ENCODE data around the gene NKX2-2. TPM values are rescaled to one million over a fixed set of nuclear protein-coding genes. Genes with fewer than 3 reads are reported as not detected.

NKX2-2 gene
- total RNA-seq, 1 experiment from 2014 or later = not detected

- Mint-ChIP-seq H3K36me3 (0 out of 2 replicates have a peak, but pooled peaks cover 2% of the 10 kb centered on the region), H3K27ac (no peak overlapping the region), H3K9me3 (peaks cover 7% of the 10 kb centered on the region), H3K4me3 (no peak overlapping the region), H3K4me1 (peaks cover 13% of the 10 kb centered on the region), H3K27me3 (ENCODE audit: low read depth) (peaks cover 14% of the 10 kb centered on the region)
- POLR2A ChIA-PET = no interaction called here
- no peak for DNase-seq (ENCODE audit: low spot score)
- no peak for ATAC-seq
- CTCF ChIA-PET = interaction anchor here (1.0 to 1.5 kb wide), 2 partner anchors 37 to 81 kb away, joined by 4 to 9 read pairs; no protein-coding TSS in a partner anchor
- TF ChIP-seq NFATC4 (CRISPR knock-in tag; IDR thresholded peaks at IDR 0.05) = no peak
- no peak for TF ChIP-seq SP1 (CRISPR knock-in tag; conservative IDR thresholded peaks at IDR 0.05)
- TF ChIP-seq OVOL2 (CRISPR knock-in tag; IDR thresholded peaks at IDR 0.05; ENCODE audit: borderline replicate concordance) = no peak
- TF ChIP-seq ZNF532 (CRISPR knock-in tag; IDR thresholded peaks at IDR 0.05; ENCODE audit: borderline replicate concordance) = no peak
Measured at GRCh38 chr20:21534453-21534852, 20.6 kb upstream of the NKX2-2 start.

- DNase-seq (ENCODE audit: low spot score) = no peak
- POLR2A ChIA-PET = interaction anchor here (0.7 kb wide), 1 partner anchor 17 kb away, joined by 3 read pairs; no protein-coding TSS in a partner anchor
- CTCF ChIA-PET = interaction anchor here (0.5 to 2.5 kb wide), 27 partner anchors 9 to 692 kb away, joined by 3 to 56 read pairs (median 4); partner anchors contain the start of genes KIZ and NKX2-2
- H3K36me3 Mint-ChIP-seq = 0 out of 2 replicates have a peak, but pooled peaks cover 2% of the 10 kb centered on the region
- no peak overlapping the region for H3K27ac Mint-ChIP-seq
- H3K9me3 Mint-ChIP-seq = peaks cover 4% of the 10 kb centered on the region
- H3K27me3 Mint-ChIP-seq (ENCODE audit: low read depth) = peaks cover 54% of the 10 kb centered on the region
- H3K4me3 Mint-ChIP-seq = no peak overlapping the region
- peak; percentile 69 for ATAC-seq
- TF ChIP-seq CTCF (IDR thresholded peaks at IDR 0.05) (peak; percentile 25; the same call in 1 of the 2 replicates), GABPB1 (CRISPR knock-in tag; IDR thresholded peaks at IDR 0.05) (peak; percentile 79), E2F5 (CRISPR knock-in tag; IDR thresholded peaks at IDR 0.05) (no peak), CREM (CRISPR knock-in tag; IDR thresholded peaks at IDR 0.05) (no peak), NR2C2 (CRISPR knock-in tag; IDR thresholded peaks at IDR 0.05) (no peak), USF1 (CRISPR knock-in tag; IDR thresholded peaks at IDR 0.05) (peak; percentile 56; the same call in 1 of the 2 replicates), USF2 (CRISPR knock-in tag; IDR thresholded peaks at IDR 0.05) (peak; percentile 37; the same call in 1 of the 2 replicates), MAX (CRISPR knock-in tag; IDR thresholded peaks at IDR 0.05) (peak; percentile 85)
- peaks cover 22% of the 10 kb centered on the region for H3K4me1 Mint-ChIP-seq
Measured at GRCh38 chr20:21529863-21530262, 16.0 kb upstream of the NKX2-2 start.

- Mint-ChIP-seq H3K27me3 (ENCODE audit: low read depth) (peaks cover 64% of the 10 kb centered on the region), H3K9me3 (peaks cover 4% of the 10 kb centered on the region), H3K4me1 (peaks cover 21% of the 10 kb centered on the region), H3K4me3 (no peak overlapping the region), H3K36me3 (0 out of 2 replicates have a peak, but pooled peaks cover 2% of the 10 kb centered on the region), H3K27ac (no peak overlapping the region)
- ATAC-seq (no peak; the same call in 1 of the 2 replicates), DNase-seq (ENCODE audit: low spot score) (no peak)
- ChIA-PET POLR2A (no interaction called here), CTCF (interaction anchor here (1.4 to 2.5 kb wide), 8 partner anchors 11 to 403 kb away, joined by 3 to 56 read pairs (median 6); partner anchors contain the start of gene KIZ)
- TF ChIP-seq ZNF532 (CRISPR knock-in tag; IDR thresholded peaks at IDR 0.05; ENCODE audit: borderline replicate concordance) (no peak), E2F5 (CRISPR knock-in tag; IDR thresholded peaks at IDR 0.05) (no peak), ZNF317 (CRISPR knock-in tag; IDR thresholded peaks at IDR 0.05; ENCODE audit: borderline replicate concordance, low read depth) (no peak), CBFB (CRISPR knock-in tag; IDR thresholded peaks at IDR 0.05; ENCODE audit: low read depth) (no peak), GTF2I (CRISPR knock-in tag; conservative IDR thresholded peaks at IDR 0.05) (no peak)
Measured at GRCh38 chr20:21528870-21529269, 15.0 kb upstream of the NKX2-2 start.

Data from WTC11 (cell line).